Lower lobe of right lung (tissue), 2 donors: ENCODE measurements around the gene PRKCZ. TPM values are rescaled to one million over a fixed set of nuclear protein-coding genes. Genes with fewer than 3 reads are reported as not detected.
"Not testable (repeated sequence)": the region's sequence is repeated elsewhere in the genome, so short reads cannot be mapped to it uniquely, and the experiment has no call there.

Experiments
- ATAC-seq, 2 donors: fragments of 200-7000 bp; cut with Tn5 transposase; one replicate each; pipeline ENCODE4 v1.9.1; 2020 to 2022; ENCODE audit warnings: mild to moderate bottlenecking in 2 of 2, moderate library complexity in 2 of 2
- DNase-seq: peaks from one replicate; pipeline ENCODE4 v3.0.0-alpha.2; 2020
- H3K27ac ChIP-seq: fragments of 200-600 bp; one replicate; pipeline ENCODE4 v1.8.0; 2022
- H3K27me3 ChIP-seq: fragments of 200-600 bp; one replicate; pipeline ENCODE4 v1.8.0; 2022; ENCODE audit warnings: low read depth
- H3K36me3 ChIP-seq: fragments of 200-600 bp; one replicate; pipeline ENCODE4 v1.8.0; 2022; ENCODE audit warnings: mild to moderate bottlenecking
- H3K4me1 ChIP-seq: fragments of 200-600 bp; one replicate; pipeline ENCODE4 v1.8.0; 2022
- H3K4me3 ChIP-seq: fragments of 200-600 bp; one replicate; pipeline ENCODE4 v1.8.0; 2022; ENCODE audit warnings: mild to moderate bottlenecking
- H3K9me3 ChIP-seq: fragments of 200-600 bp; one replicate; pipeline ENCODE4 v1.8.0; 2022
- CTCF ChIP-seq: fragments of 200-600 bp; IDR thresholded peaks from one replicate; pipeline ENCODE4 v1.8.0; 2022; ENCODE audit warnings: antibody characterized with exemption, mild to moderate bottlenecking
- intact Hi-C: fragments of 100-400 bp; cut with DNase I; formaldehyde crosslinking; loops from one replicate; pipeline ENCODE4 v1.11.0; 2022
- total RNA-seq: library from RNA; stranded (reverse); fragmentation: NEBNext Ultra II Directional; extraction: Animal tissue kit (Norgen Biotek cat#: 25700); gene quantifications from one replicate; pipeline ENCODE4 v1.2.1, GENCODE V29; 2021
- donor health status: DM: no; HTN: yes; CAD: no; lungs with severe emphysema.

Gene PRKCZ
- total RNA-seq, 1 donor from 2014 or later, result 97.6 TPM

- peak in 1 of 2 donors; percentile 9 for ATAC-seq
- no peak for TF ChIP-seq CTCF
- Histone ChIP-seq H3K9me3 (no peaks in the 10 kb centered on the region), H3K27me3 (no peaks in the 10 kb centered on the region), H3K27ac (no peak overlapping the region), H3K4me3 (no peak overlapping the region), H3K4me1 (peaks cover 4% of the 10 kb centered on the region), H3K36me3 (no peaks in the 10 kb centered on the region)
- peak; percentile 35 for DNase-seq
- intact Hi-C loops, result no loop called here
These were observed 64.9 kb downstream of the PRKCZ start for GRCh38 chr1:2115008-2115641.

GRCh38 chr1:2115702-2116341 lies 65.6 kb downstream of the PRKCZ start:
- DNase-seq, result peak; percentile 39
- peaks cover 4% of the 10 kb centered on the region for H3K4me1 ChIP-seq
- no peak for TF ChIP-seq CTCF
- no peaks in the 10 kb centered on the region for H3K27me3 ChIP-seq
- no peak overlapping the region for H3K27ac ChIP-seq
- intact Hi-C loops, result no loop called here
- H3K4me3 ChIP-seq, result no peak overlapping the region
- no peak for ATAC-seq
- no peaks in the 10 kb centered on the region for H3K9me3 ChIP-seq
- H3K36me3 ChIP-seq, result no peaks in the 10 kb centered on the region

DNA sequence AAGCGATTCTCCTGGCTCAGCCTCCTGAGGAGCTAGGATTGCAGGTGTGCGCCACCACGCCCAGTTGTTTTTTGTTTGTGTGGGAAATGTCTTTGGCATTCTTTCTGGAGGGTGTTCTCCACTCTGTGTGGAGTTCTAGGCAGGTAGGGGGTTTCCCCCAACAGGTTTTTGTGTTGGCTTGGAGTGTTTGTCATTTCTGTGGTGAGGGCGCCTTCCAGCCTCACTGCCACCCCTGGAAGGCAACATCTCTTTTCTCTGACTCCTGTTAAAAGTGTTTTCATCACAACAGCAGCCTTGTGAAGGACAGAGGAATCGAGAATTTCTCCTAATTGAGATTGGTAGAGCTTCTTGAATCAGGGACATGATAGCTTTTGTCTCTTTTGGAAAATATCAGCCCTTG lies 69.7 kb downstream of the PRKCZ start:
- TF ChIP-seq CTCF, result no peak
- no peak overlapping the region for H3K4me3 ChIP-seq
- peak; percentile 7 for DNase-seq
- no peaks in the 10 kb centered on the region for H3K9me3 ChIP-seq
- no peaks in the 10 kb centered on the region for H3K36me3 ChIP-seq
- H3K27me3 ChIP-seq, result no peaks in the 10 kb centered on the region
- peak in 1 of 2 donors; percentile 69 for ATAC-seq
- H3K27ac ChIP-seq, result no peak overlapping the region
- no peaks in the 10 kb centered on the region for H3K4me1 ChIP-seq
- intact Hi-C loops, result no loop called here

DNA sequence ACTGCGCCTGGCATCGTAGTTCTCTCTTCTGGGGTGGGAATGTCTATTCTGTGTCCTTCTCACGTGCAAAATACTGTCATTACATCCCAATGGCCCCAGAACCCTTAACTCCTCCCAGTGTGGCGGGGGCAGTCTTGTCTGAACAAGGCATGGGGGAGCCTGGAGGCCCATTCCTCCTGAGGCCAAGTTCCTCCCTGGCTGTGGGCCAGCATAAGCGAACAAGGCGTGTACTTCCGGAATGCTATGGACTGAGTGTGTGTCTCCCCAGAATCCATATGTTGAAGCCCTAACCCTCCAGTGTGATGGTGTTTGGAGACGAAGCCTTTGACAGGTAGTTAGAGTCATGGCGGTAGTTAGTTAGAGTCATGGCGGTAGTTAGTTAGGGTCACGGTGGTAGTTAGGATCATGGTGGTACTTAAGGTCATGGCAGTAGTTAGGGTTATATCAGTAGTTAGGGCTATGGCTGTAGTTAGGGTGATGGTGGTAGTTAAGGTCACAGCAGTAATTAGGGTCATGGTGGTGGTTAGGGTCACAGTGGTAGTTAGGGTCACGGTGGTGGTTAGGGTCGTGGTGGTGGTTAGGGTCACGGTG lies 71.0 kb downstream of the PRKCZ start:
- ATAC-seq (no peak), DNase-seq (peak; percentile 44)
- H3K9me3 ChIP-seq, result no peaks in the 10 kb centered on the region
- H3K36me3 ChIP-seq, result no peaks in the 10 kb centered on the region
- peaks cover 2% of the 10 kb centered on the region for H3K4me1 ChIP-seq
- no peaks in the 10 kb centered on the region for H3K27me3 ChIP-seq
- TF ChIP-seq CTCF, result no peak
- intact Hi-C loops, result no loop called here
- H3K4me3 ChIP-seq, result no peak overlapping the region
- H3K27ac ChIP-seq, result no peak overlapping the region

DNA sequence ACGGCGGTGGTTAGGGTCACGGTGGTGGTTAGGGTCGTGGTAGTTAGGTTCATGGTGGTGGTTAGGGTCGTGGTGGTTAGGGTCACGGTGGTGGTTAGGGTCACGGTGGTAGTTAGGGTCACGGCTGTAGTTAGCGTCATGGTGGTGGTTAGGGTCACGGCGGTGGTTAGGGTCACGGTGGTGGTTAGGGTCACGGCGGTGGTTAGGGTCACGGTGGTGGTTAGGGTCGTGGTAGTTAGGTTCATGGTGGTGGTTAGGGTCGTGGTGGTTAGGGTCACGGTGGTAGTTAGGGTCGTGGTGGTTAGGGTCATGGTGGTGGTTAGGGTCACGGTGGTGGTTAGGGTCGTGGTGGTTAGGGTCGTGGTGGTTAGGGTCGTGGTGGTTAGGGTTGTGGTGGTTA lies 71.6 kb downstream of the PRKCZ start:
- H3K9me3 ChIP-seq, DNase-seq, H3K4me3 ChIP-seq, H3K36me3 ChIP-seq, intact Hi-C loops, H3K4me1 ChIP-seq, H3K27ac ChIP-seq, ATAC-seq, H3K27me3 ChIP-seq: not testable (repeated sequence)
